ENCODE data around the gene SPNS3.

The SPNS3 gene

DNA sequence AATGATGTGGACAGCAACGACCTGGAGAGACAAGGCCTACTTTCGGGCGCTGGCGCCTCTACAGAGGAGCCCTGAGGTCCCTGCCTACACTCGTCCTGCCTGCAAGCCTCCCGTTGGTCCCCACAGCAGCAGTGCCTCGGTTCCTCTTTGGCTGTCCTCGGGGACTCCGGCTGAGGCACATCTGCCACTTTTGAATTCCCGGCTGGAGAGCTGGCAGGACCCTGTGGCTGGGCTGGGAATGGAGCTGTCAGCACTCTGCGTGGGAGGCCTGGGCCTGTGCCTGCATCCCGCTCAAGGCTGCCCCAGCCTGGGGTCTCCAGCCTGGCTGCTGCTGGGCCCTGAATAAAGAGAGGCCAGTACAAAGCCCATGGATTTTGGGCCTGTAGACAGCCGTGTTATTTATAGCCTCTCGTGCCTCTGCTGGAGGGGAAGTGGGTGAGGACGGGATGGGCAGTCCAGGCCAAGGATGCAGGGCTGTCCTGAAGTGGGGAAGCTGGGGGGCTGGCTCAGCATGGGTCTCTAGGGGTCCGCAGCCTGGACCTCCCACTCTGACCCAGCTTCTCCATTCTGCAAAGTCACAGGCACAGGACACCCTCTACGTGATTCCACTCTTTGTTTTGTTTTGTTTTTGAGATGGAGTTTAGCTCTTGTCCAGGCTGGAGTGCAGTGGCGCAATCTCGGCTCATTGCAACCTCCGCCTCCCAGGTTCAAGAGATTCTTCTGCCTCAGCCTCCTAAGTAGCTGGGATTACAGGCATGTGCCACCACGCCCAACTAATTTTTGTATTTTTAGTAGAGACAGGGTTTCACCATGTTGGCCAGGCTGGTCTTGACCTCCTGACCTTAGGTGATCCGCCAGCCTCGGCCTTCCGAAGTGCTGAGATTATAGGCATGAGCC is 54.3 kb downstream of the SPNS3 start:
- ChIA-PET POLR2A (no interaction called here), CTCF (interaction anchor here (0.6 kb wide), 1 partner anchor 11 kb away, joined by 3 read pairs; the partner anchor contains the start of gene SPNS2)
- no peak for DNase-seq (ENCODE audit: extremely low spot score)
- TF ChIP-seq FOXK2 (IDR thresholded peaks at IDR 0.05) = no peak
- no peak for TF ChIP-seq CTBP1 (IDR thresholded peaks at IDR 0.05; ENCODE audit: borderline replicate concordance)
- no peak for TF ChIP-seq HDGF (IDR thresholded peaks at IDR 0.05; ENCODE audit: borderline replicate concordance)
- TF ChIP-seq FOXM1 (IDR thresholded peaks at IDR 0.05; ENCODE audit: borderline replicate concordance) = no peak
- TF ChIP-seq SP1 (IDR thresholded peaks at IDR 0.05) = no peak
- no peak for TF ChIP-seq SUZ12 (IDR thresholded peaks at IDR 0.05)
- TF ChIP-seq NFRKB (IDR thresholded peaks at IDR 0.05) = no peak
- TF ChIP-seq ARNT (IDR thresholded peaks at IDR 0.05) = no peak
- no peak for TF ChIP-seq ZNF384 (IDR thresholded peaks at IDR 0.05)
- TF ChIP-seq TARDBP (IDR thresholded peaks at IDR 0.05) = no peak
- TF ChIP-seq FOXA1 (IDR thresholded peaks at IDR 0.05) = no peak
- TF ChIP-seq BHLHE40 (IDR thresholded peaks at IDR 0.05; ENCODE audit: borderline replicate concordance) = no peak
- TF ChIP-seq ELF4 (IDR thresholded peaks at IDR 0.05) = no peak
- TF ChIP-seq LEF1 (IDR thresholded peaks at IDR 0.05; ENCODE audit: borderline replicate concordance) = no peak
- TF ChIP-seq L3MBTL2 (conservative IDR thresholded peaks at IDR 0.05) = no peak
- TF ChIP-seq, protein P1, sequence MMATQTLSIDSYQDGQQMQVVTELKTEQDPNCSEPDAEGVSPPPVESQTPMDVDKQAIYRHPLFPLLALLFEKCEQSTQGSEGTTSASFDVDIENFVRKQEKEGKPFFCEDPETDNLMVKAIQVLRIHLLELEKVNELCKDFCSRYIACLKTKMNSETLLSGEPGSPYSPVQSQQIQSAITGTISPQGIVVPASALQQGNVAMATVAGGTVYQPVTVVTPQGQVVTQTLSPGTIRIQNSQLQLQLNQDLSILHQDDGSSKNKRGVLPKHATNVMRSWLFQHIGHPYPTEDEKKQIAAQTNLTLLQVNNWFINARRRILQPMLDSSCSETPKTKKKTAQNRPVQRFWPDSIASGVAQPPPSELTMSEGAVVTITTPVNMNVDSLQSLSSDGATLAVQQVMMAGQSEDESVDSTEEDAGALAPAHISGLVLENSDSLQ (IDR thresholded peaks at IDR 0.05) = no peak

DNA sequence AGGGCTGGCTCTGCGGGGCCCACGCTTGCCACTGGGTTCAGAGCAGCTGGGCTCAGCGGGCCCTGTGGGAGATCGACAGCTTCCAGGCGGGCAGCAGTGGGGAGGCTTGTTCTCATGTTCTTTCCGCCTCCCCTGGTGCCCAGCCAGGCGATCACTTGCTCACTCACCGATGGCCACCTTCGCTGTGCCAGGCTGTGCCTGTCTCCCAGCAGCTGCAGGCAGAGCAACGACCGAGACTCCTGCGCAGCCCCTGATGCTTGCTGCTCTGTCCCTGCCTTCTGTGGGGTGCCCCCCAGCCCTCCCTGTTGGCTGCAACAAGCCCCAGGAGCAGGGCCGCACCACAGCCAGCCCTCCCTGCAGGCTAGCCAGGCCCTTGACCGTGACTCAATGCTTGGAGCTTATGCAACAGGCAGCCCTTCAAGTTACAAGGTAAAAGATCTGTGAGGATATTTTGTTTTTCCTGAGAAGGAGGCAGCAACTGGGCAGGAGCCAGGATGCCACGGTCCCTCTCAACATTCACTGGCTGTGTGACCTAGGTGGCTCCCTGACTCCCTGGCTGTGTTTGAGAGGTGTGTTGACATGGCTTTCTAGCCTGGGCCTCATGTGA is 55.4 kb downstream of the SPNS3 start:
- ChIA-PET CTCF (no interaction called here), POLR2A (no interaction called here)
- DNase-seq (ENCODE audit: extremely low spot score) = no peak
- TF ChIP-seq NFRKB (IDR thresholded peaks at IDR 0.05) (no peak), FOXK2 (IDR thresholded peaks at IDR 0.05) (no peak), ARNT (IDR thresholded peaks at IDR 0.05) (no peak), FOXA1 (IDR thresholded peaks at IDR 0.05) (no peak), SP1 (IDR thresholded peaks at IDR 0.05) (no peak), L3MBTL2 (conservative IDR thresholded peaks at IDR 0.05) (no peak), ELF4 (IDR thresholded peaks at IDR 0.05) (no peak), SUZ12 (IDR thresholded peaks at IDR 0.05) (no peak), CTBP1 (IDR thresholded peaks at IDR 0.05; ENCODE audit: borderline replicate concordance) (no peak), FOXM1 (IDR thresholded peaks at IDR 0.05; ENCODE audit: borderline replicate concordance) (no peak), LEF1 (IDR thresholded peaks at IDR 0.05; ENCODE audit: borderline replicate concordance) (no peak)
- TF ChIP-seq, protein P1 (IDR thresholded peaks at IDR 0.05) = no peak

DNA sequence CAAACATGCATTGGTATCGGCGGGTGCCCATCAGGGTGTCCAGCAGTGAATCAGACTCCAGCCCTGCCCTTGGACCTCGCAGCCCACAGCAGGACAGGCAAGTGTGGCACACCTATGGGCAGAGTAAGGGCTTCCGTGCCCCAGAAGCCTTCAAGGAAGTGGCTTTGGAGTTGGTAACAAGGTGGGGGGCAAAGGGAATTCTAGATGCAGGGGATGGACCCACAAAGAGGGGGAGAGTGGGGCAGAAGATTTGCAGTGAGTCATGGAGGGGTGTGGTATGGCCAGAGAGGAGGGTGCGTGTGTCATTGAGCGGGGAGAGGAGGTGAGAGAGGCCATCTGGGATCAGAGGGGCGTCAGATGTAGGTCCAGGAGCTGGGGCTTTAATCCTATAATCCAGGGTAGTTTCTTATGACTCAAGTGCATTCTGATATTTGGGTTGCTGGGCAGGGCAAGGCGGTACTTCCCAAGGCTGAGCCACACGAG is 56.4 kb downstream of the SPNS3 start:
- no peak for DNase-seq (ENCODE audit: extremely low spot score)
- TF ChIP-seq, protein P1 (IDR thresholded peaks at IDR 0.05) = no peak
- TF ChIP-seq NFRKB (IDR thresholded peaks at IDR 0.05) = no peak
- no peak for TF ChIP-seq FOXK2 (IDR thresholded peaks at IDR 0.05)
- TF ChIP-seq FOXM1 (IDR thresholded peaks at IDR 0.05; ENCODE audit: borderline replicate concordance) = no peak
- no peak for TF ChIP-seq SP1 (IDR thresholded peaks at IDR 0.05)
- no peak for TF ChIP-seq L3MBTL2 (conservative IDR thresholded peaks at IDR 0.05)
- TF ChIP-seq ARNT (IDR thresholded peaks at IDR 0.05) = no peak
- no peak for TF ChIP-seq ZNF384 (IDR thresholded peaks at IDR 0.05)
- TF ChIP-seq ELF4 (IDR thresholded peaks at IDR 0.05) = no peak
- no peak for TF ChIP-seq SUZ12 (IDR thresholded peaks at IDR 0.05)
- TF ChIP-seq TARDBP (IDR thresholded peaks at IDR 0.05) = no peak
- TF ChIP-seq HDGF (IDR thresholded peaks at IDR 0.05; ENCODE audit: borderline replicate concordance) = no peak
- no peak for TF ChIP-seq CTBP1 (IDR thresholded peaks at IDR 0.05; ENCODE audit: borderline replicate concordance)
- TF ChIP-seq BHLHE40 (IDR thresholded peaks at IDR 0.05; ENCODE audit: borderline replicate concordance) = no peak
- no peak for TF ChIP-seq FOXA1 (IDR thresholded peaks at IDR 0.05)
- TF ChIP-seq LEF1 (IDR thresholded peaks at IDR 0.05; ENCODE audit: borderline replicate concordance) = no peak
- CTCF ChIA-PET = no interaction called here
- POLR2A ChIA-PET = interaction anchor here (1.3 kb wide), 1 partner anchor 65 kb away, joined by 5 read pairs; the partner anchor contains the start of gene MYBBP1A

DNA sequence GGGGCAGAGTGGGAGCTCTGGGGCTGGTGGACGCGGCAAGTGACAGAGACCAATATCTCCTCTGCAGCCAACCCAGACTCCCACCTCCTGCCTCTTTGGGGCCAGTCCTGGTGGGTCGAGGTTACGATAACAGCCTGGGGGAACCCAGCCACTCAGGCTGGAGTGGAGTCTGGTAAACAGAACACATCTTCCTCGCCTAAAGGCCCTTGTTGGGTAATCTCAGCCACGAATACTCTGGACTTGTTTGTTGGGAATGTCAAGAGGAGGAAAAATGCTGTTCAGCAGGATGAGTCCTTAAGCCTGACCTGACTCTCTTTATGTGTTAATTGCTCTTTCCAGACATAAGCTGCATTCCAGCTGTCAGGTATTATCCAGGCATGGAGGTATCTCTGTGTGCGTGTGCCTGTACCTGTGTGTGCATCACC is 56.9 kb downstream of the SPNS3 start:
- ChIA-PET POLR2A (interaction anchor here (1.3 kb wide), 1 partner anchor 65 kb away, joined by 5 read pairs; the partner anchor contains the start of gene MYBBP1A), CTCF (interaction anchor here (0.7 kb wide), 1 partner anchor 128 kb away, joined by 5 read pairs; no protein-coding TSS in a partner anchor)
- no peak for TF ChIP-seq ARNT (IDR thresholded peaks at IDR 0.05)
- no peak for TF ChIP-seq FOXK2 (IDR thresholded peaks at IDR 0.05)
- no peak for TF ChIP-seq HDGF (IDR thresholded peaks at IDR 0.05; ENCODE audit: borderline replicate concordance)
- no peak for TF ChIP-seq ELF4 (IDR thresholded peaks at IDR 0.05)
- TF ChIP-seq SUZ12 (IDR thresholded peaks at IDR 0.05) = no peak
- no peak for TF ChIP-seq FOXM1 (IDR thresholded peaks at IDR 0.05; ENCODE audit: borderline replicate concordance)
- no peak for TF ChIP-seq LEF1 (IDR thresholded peaks at IDR 0.05; ENCODE audit: borderline replicate concordance)
- TF ChIP-seq CTBP1 (IDR thresholded peaks at IDR 0.05; ENCODE audit: borderline replicate concordance) = no peak
- TF ChIP-seq ZNF384 (IDR thresholded peaks at IDR 0.05) = no peak
- TF ChIP-seq FOXA1 (IDR thresholded peaks at IDR 0.05) = no peak
- no peak for TF ChIP-seq BHLHE40 (IDR thresholded peaks at IDR 0.05; ENCODE audit: borderline replicate concordance)
- no peak for TF ChIP-seq NFRKB (IDR thresholded peaks at IDR 0.05)
- TF ChIP-seq, protein P1 (IDR thresholded peaks at IDR 0.05) = no peak
- no peak for TF ChIP-seq L3MBTL2 (conservative IDR thresholded peaks at IDR 0.05)
- TF ChIP-seq TARDBP (IDR thresholded peaks at IDR 0.05) = no peak
- no peak for TF ChIP-seq SP1 (IDR thresholded peaks at IDR 0.05)
- no peak for DNase-seq (ENCODE audit: extremely low spot score)
